Gastrocnemius medialis (tissue), 4 donors: Measurements from ENCODE around the gene HS3ST3A1. TPM values are rescaled to one million over a fixed set of nuclear protein-coding genes. Genes with fewer than 3 reads are reported as not detected.

Experiments
- ATAC-seq, 2 donors: fragments of 150-250 bp; one replicate each; pipeline ENCODE4 v1.9.1; 2016
- DNase-seq, 2 donors: peaks; one replicate each; pipeline ENCODE4 v3.0.0-alpha.2; 2019
- H3K27ac ChIP-seq, 4 donors: fragments of 200-600 bp; sonication (generic); 1 replicate in 1 of 4; 2 replicates in 3 of 4; pipeline ENCODE4 v1.5.1; 2016 to 2018; ENCODE audit warnings: mild to moderate bottlenecking in 2 of 4, moderate library complexity in 1 of 4
- H3K27me3 ChIP-seq, 3 donors: fragments of 200-600 bp; sonication (generic) in 2 of 3; 1 replicate in 1 of 3; 2 replicates in 2 of 3; pipeline versions ENCODE4 v1.5.1 to v1.6.0; 2016 to 2019; ENCODE audit warnings: mild to moderate bottlenecking in 1 of 3, moderate library complexity in 1 of 3
- H3K36me3 ChIP-seq, 2 donors: fragments of 200-600 bp; sonication (generic) in 1 of 2; one replicate each; pipeline ENCODE4 v1.5.1; 2017 to 2018
- H3K4me1 ChIP-seq, 2 donors: fragments of 200-600 bp; sonication (generic) in 1 of 2; one replicate each; pipeline ENCODE4 v1.5.1; 2016 to 2017; ENCODE audit warnings: mild to moderate bottlenecking in 2 of 2
- H3K4me3 ChIP-seq, 4 donors: fragments of 200-600 bp; sonication (generic) in 3 of 4; 1 replicate in 1 of 4; 2 replicates in 3 of 4; pipeline ENCODE4 v1.5.1; 2016 to 2019; ENCODE audit warnings: mild to moderate bottlenecking in 2 of 4
- H3K9me3 ChIP-seq, 3 donors: fragments of 200-600 bp; sonication (generic) in 2 of 3; 1 replicate in 1 of 3; 2 replicates in 2 of 3; pipeline ENCODE4 v1.5.1; 2016 to 2019
- CTCF ChIP-seq, 5 experiments: fragments of 450-650 bp in 3 of 5; fragments of 200-600 bp in 2 of 5; sonication (generic) in 2 of 5; IDR thresholded peaks in 4 of 5; conservative IDR thresholded peaks in 1 of 5; 1 replicate in 4 of 5; 2 replicates in 1 of 5; pipeline ENCODE4 v1.5.1; 2016 to 2019; ENCODE audit warnings: antibody characterized with exemption in 5 of 5, mild to moderate bottlenecking in 3 of 5, moderate library complexity in 3 of 5
- POLR2A ChIP-seq, 2 donors: fragments of 450-650 bp; IDR thresholded peaks; one replicate each; pipeline ENCODE4 v1.6.1; 2017; ENCODE audit warnings: antibody characterized with exemption in 2 of 2, mild to moderate bottlenecking in 2 of 2, moderate library complexity in 2 of 2
- in situ Hi-C, 4 donors: fragments of 200-750 bp; cut with MboI; loops; one replicate each; pipeline versions ENCODE4 v1.15.0 to v1.8.0; 2017; ENCODE audit warnings: low sequenced_read_pairs in 4 of 4
- intact Hi-C: fragments of 100-400 bp; cut with DNase I; formaldehyde crosslinking; loops from one replicate; pipeline ENCODE4 v1.15.1; 2023; ENCODE audit warnings: low total_unique reads
- total RNA-seq, 4 donors: library from RNA; depleted of rRNA; stranded (reverse); fragments of >200 nt; gene quantifications; one replicate each; pipeline versions ENCODE4 v1.1.0 to v1.2.3, GENCODE V29; 2016

Gene HS3ST3A1
- total RNA-seq, 4 donors from 2014 or later = 0.23 to 1.4 (median 0.85) TPM

GRCh38 chr17:13542636-13543035 lies 59.1 kb downstream of the HS3ST3A1 start:
- ATAC-seq = no peak
- no peaks in the 10 kb centered on the region for H3K4me1 ChIP-seq
- no peak for DNase-seq
- intact Hi-C loops = no loop called here
- H3K36me3 ChIP-seq = no peaks in the 10 kb centered on the region
- TF ChIP-seq CTCF (IDR thresholded peaks at IDR 0.05 in 4 of 5, conservative IDR thresholded peaks at IDR 0.05 in 1 of 5) (no peak), POLR2A (IDR thresholded peaks at IDR 0.05) (no peak)
- in situ Hi-C loops = no loop called here
- H3K27ac ChIP-seq = no peak overlapping the region
- H3K9me3 ChIP-seq = no peaks in the 10 kb centered on the region
- no peaks in the 10 kb centered on the region for H3K27me3 ChIP-seq
- H3K4me3 ChIP-seq = no peak overlapping the region

- Histone ChIP-seq H3K36me3 (no peaks in the 10 kb centered on the region), H3K4me1 (no peaks in the 10 kb centered on the region), H3K27ac (no peak overlapping the region), H3K9me3 (no peaks in the 10 kb centered on the region), H3K4me3 (no peak overlapping the region), H3K27me3 (no peaks in the 10 kb centered on the region)
- in situ Hi-C loops (no loop called here), intact Hi-C loops (no loop called here)
- DNase-seq (no peak), ATAC-seq (no peak)
- no peak for TF ChIP-seq POLR2A (IDR thresholded peaks at IDR 0.05)
- no peak for TF ChIP-seq CTCF (IDR thresholded peaks at IDR 0.05 in 4 of 5, conservative IDR thresholded peaks at IDR 0.05 in 1 of 5)
Measured at GRCh38 chr17:13541032-13541480, 60.7 kb downstream of the HS3ST3A1 start.

GRCh38 chr17:13540546-13540945 lies 61.2 kb downstream of the HS3ST3A1 start:
- H3K4me3 ChIP-seq = no peak overlapping the region
- in situ Hi-C loops = no loop called here
- intact Hi-C loops = no loop called here
- H3K9me3 ChIP-seq = no peaks in the 10 kb centered on the region
- H3K4me1 ChIP-seq = no peaks in the 10 kb centered on the region
- ATAC-seq (no peak), DNase-seq (no peak)
- no peaks in the 10 kb centered on the region for H3K27me3 ChIP-seq
- no peak for TF ChIP-seq POLR2A (IDR thresholded peaks at IDR 0.05)
- TF ChIP-seq CTCF (IDR thresholded peaks at IDR 0.05 in 4 of 5, conservative IDR thresholded peaks at IDR 0.05 in 1 of 5) = no peak
- H3K27ac ChIP-seq = no peak overlapping the region
- no peaks in the 10 kb centered on the region for H3K36me3 ChIP-seq

DNA sequence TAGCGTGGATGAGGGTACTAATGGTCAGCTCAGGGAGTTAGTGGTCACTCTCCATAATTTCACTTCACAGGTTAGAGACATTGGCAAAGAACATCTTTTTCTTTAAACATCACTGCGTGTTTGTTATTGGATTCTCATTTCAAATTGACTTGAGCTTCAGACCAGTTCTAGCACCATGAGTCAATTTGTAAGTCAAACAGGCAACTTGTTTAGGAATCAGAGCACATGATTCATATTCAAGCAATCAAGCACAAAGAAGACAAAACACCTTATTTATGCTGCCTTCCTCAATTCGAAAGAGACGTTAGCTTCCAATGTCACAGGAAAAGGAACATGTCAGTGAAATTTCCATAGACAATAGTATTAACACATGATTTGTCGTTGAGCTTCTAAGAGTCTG lies 62.3 kb downstream of the HS3ST3A1 start:
- H3K36me3 ChIP-seq = no peaks in the 10 kb centered on the region
- DNase-seq (no peak), ATAC-seq (no peak)
- no peak overlapping the region for H3K27ac ChIP-seq
- H3K4me1 ChIP-seq = no peaks in the 10 kb centered on the region
- in situ Hi-C loops (no loop called here), intact Hi-C loops (no loop called here)
- no peaks in the 10 kb centered on the region for H3K9me3 ChIP-seq
- TF ChIP-seq POLR2A (IDR thresholded peaks at IDR 0.05) (no peak), CTCF (IDR thresholded peaks at IDR 0.05 in 4 of 5, conservative IDR thresholded peaks at IDR 0.05 in 1 of 5) (no peak)
- H3K27me3 ChIP-seq = no peaks in the 10 kb centered on the region
- H3K4me3 ChIP-seq = no peak overlapping the region

GRCh38 chr17:13538841-13539411 lies 62.8 kb downstream of the HS3ST3A1 start:
- TF ChIP-seq POLR2A (IDR thresholded peaks at IDR 0.05) (no peak), CTCF (IDR thresholded peaks at IDR 0.05 in 4 of 5, conservative IDR thresholded peaks at IDR 0.05 in 1 of 5) (no peak)
- no peaks in the 10 kb centered on the region for H3K9me3 ChIP-seq
- H3K27me3 ChIP-seq = no peaks in the 10 kb centered on the region
- DNase-seq = no peak
- no peaks in the 10 kb centered on the region for H3K36me3 ChIP-seq
- no peaks in the 10 kb centered on the region for H3K4me1 ChIP-seq
- intact Hi-C loops (no loop called here), in situ Hi-C loops (no loop called here)
- no peak for ATAC-seq
- no peak overlapping the region for H3K27ac ChIP-seq
- H3K4me3 ChIP-seq = no peak overlapping the region
